ENCODE data around the gene RAB1B.

Gene RAB1B

DNA sequence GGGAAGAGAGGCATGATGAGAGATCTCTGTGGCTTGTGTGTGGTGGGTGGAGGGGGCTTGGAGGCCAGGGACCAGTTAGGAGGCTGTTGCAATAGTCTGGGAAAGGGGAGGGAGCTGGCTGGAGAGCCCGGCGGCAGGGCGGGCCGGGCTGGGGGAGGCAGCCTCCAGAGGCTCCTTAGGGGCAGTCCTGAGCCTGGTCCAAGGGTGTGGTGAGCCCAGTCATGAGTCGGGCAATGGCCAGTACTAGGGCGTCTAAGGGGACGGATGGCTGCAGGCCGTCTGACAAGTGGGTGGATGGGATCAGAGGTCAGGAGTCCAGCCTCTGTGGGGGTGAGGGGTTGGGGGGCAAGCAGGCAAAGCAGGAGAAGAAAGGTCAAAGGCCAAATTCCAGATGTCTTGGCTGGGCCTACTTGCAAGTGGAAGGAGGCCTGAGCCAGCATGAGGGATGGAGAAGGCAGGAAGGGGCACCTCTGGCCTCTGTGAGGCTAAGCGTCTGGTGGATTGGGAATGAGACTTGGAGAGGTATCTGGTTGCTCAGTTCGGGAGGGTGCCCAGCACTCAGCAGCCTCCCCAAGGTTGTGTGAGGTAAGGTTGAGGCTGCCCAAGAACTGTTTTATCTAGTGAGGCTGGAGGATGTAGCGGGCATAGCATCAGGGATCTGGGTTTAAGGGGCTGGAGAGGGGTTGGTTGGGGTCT lies 54.4 kb downstream of the RAB1B start:
- Histone ChIP-seq H3K9me3 (ENCODE audit: low read length) (no peaks in the 10 kb centered on the region), H3K27me3 (ENCODE audit: insufficient read depth, low read length) (no peaks in the 10 kb centered on the region), H3K4me1 (ENCODE audit: insufficient read depth, low read length) (peaks cover 37% of the 10 kb centered on the region), H3K4me3 (ENCODE audit: low read length) (no peak overlapping the region), H3K36me3 (ENCODE audit: insufficient read depth, low read length) (no peaks in the 10 kb centered on the region), H2AFZ (ENCODE audit: low read depth, low read length) (no peak overlapping the region)

DNA sequence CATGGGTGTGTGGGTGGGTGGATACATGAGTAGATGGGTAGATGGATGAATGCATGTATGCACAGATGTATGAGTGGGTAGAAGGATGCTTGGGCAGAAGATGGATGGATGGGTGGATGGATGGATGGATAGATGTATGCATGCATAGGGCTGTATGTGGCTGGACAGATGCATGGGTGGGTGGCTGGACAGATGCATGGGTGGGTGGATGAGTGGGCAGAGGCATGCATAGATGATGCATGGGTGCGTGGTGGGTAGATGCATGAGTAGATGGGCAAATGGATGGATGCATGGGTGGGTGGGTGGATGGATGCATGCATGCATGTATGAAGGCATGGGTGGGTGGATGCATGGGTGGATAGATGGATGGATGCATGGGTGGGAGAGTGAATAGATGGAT lies 55.2 kb downstream of the RAB1B start:
- H3K4me3 ChIP-seq (ENCODE audit: low read length): no peak overlapping the region
- H2AFZ ChIP-seq (ENCODE audit: low read depth, low read length): no peak overlapping the region
- H3K36me3 ChIP-seq (ENCODE audit: insufficient read depth, low read length): no peaks in the 10 kb centered on the region
- H3K27me3 ChIP-seq (ENCODE audit: insufficient read depth, low read length): no peaks in the 10 kb centered on the region
- H3K9me3 ChIP-seq (ENCODE audit: low read length): no peaks in the 10 kb centered on the region
- H3K4me1 ChIP-seq (ENCODE audit: insufficient read depth, low read length): peaks cover 37% of the 10 kb centered on the region

GRCh38 chr11:66324664-66325063 lies 56.2 kb downstream of the RAB1B start:
- H3K9me3 ChIP-seq (ENCODE audit: low read length): no peaks in the 10 kb centered on the region
- H3K27me3 ChIP-seq (ENCODE audit: insufficient read depth, low read length): no peaks in the 10 kb centered on the region
- no peak overlapping the region for H2AFZ ChIP-seq (ENCODE audit: low read depth, low read length)
- H3K4me1 ChIP-seq (ENCODE audit: insufficient read depth, low read length): peaks cover 38% of the 10 kb centered on the region
- H3K36me3 ChIP-seq (ENCODE audit: insufficient read depth, low read length): no peaks in the 10 kb centered on the region
- H3K4me3 ChIP-seq (ENCODE audit: low read length): no peak overlapping the region

- Histone ChIP-seq H3K36me3 (ENCODE audit: insufficient read depth, low read length) (no peaks in the 10 kb centered on the region), H3K4me3 (ENCODE audit: low read length) (no peak overlapping the region), H3K4me1 (ENCODE audit: insufficient read depth, low read length) (peaks cover 38% of the 10 kb centered on the region), H3K9me3 (ENCODE audit: low read length) (no peaks in the 10 kb centered on the region), H3K27me3 (ENCODE audit: insufficient read depth, low read length) (no peaks in the 10 kb centered on the region), H2AFZ (ENCODE audit: low read depth, low read length) (no peak overlapping the region)
Measured at GRCh38 chr11:66325263-66325671, 56.8 kb downstream of the RAB1B start.

DNA sequence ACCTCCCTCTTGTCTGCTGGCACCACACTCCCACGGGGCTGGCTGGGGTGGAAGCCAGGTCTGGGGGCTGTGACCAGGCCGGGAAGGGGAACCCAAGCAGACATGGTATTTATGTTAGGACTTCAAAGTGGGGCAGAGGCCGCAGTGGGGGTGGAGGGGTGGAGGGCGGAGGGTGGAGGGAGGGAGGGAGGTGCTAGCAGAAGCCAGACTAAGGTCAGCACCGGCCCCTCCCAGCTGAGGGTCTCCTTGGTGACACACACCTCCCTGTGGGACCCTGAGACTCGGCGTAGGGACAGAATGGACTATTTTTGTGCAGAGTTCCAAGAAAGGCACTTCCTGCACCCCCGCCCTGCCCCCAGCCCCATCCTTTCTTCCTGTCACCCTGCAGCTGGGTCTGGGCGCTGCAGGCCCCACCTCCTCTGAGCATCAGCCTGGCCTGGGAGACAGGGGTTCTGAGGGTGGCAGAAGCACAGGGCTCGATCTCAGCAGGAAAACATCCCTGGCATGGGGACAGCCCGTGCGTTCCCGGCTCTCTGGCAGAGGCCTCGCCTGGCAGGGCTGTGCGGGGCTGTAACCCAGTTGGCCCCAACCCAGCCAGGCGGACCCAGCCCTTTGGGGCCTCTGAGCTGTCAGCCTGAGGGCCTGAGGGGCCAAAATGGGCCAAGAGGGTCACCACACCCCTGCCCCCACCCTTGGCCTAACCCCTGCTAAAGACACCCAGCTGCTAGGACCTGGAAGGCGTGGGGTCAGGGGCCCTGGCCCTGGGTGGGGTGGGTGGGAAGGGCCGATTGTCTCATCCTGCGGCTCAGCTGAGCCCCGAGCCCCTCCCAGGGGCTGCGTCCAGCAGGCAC lies 58.0 kb downstream of the RAB1B start:
- H3K36me3 ChIP-seq (ENCODE audit: insufficient read depth, low read length): no peaks in the 10 kb centered on the region
- H2AFZ ChIP-seq (ENCODE audit: low read depth, low read length): no peak overlapping the region
- no peak overlapping the region for H3K4me3 ChIP-seq (ENCODE audit: low read length)
- H3K9me3 ChIP-seq (ENCODE audit: low read length): no peaks in the 10 kb centered on the region
- H3K27me3 ChIP-seq (ENCODE audit: insufficient read depth, low read length): no peaks in the 10 kb centered on the region
- H3K4me1 ChIP-seq (ENCODE audit: insufficient read depth, low read length): peaks cover 38% of the 10 kb centered on the region

All from neuron (in vitro differentiated cells).